ENCODE measurements around the gene PARD3B. TPM values are rescaled to one million over a fixed set of nuclear protein-coding genes. Genes with fewer than 3 reads are reported as not detected.

Gene PARD3B
- polyA plus RNA-seq, 3 donors, result not detected

DNA sequence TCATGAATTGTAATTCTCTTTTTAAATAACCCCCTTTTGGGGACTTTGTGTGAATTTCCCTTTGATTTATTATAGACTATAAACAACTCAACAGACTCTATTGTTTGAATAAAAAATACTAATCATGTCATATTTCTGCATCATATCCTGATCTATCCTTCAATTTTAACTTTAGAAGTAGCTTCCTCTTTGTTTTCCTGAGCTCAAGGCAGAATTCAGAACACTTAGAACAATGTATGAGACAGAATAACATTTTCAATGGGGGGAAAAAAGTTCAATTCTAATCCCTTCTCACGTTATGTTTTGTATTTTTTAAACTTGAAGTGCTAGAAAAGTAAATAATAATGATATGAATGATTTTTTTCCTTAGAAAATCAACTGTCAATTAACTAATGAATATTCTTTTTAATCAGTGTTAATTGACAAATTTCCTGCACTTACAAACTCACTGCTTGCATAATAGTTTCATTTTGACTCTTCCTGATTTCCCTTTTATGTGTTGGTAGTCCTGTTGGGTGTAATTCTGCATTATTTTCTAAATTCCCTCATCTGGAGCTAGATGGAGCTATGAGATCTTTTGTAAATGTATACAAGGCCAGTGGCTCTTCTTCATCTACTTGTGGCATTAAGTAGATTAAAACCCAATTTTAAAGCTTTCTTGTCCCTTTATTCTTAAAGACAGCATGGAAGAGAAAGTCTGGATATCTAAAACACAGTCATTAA lies 326.1 kb downstream of the PARD3B start:
- H3K27ac ChIP-seq (ENCODE audit: low read depth in 1 of 2, low read length in 2 of 2), result peak overlapping the region in 1 of 2 donors; percentile 49
- peak overlapping the region in 3 of 7 donors; percentile 11 to 76 (median 38) for H3K27ac Mint-ChIP-seq
- peaks cover 9% of the 10 kb centered on the region for H3K4me1 Mint-ChIP-seq
- H3K4me1 ChIP-seq (ENCODE audit: control insufficient read depth in 1 of 2, insufficient read depth in 2 of 2, low read length in 2 of 2), result peaks cover 0 to 8% of the 10 kb centered on the region in 2 donors
- intact Hi-C loops (cut with micrococcal nuclease), result no loop called here
- no peak overlapping the region for H3K9ac ChIP-seq (ENCODE audit: insufficient read depth, low read length, poor library complexity, severe bottlenecking)
- no peaks in the 10 kb centered on the region for H3K36me3 Mint-ChIP-seq
- H3K4me3 Mint-ChIP-seq, result no peak overlapping the region
- no peaks in the 10 kb centered on the region for H3K36me3 ChIP-seq (replicated peaks in 1 of 2; ENCODE audit: control insufficient read depth in 1 of 2, insufficient read depth in 2 of 2, low read length in 2 of 2)
- no peaks in the 10 kb centered on the region for H3K27me3 Mint-ChIP-seq (ENCODE audit: low read depth in 3 of 3)
- H3K4me3 ChIP-seq (replicated peaks in 1 of 3; ENCODE audit: low read depth in 2 of 3, low read length in 3 of 3), result no peak overlapping the region
- no peaks in the 10 kb centered on the region for H4K20me1 ChIP-seq (ENCODE audit: insufficient read depth, low read length)
- H3K9me3 Mint-ChIP-seq, result peaks cover 0 to 2% (median 0%) of the 10 kb centered on the region in 7 donors
- no peaks in the 10 kb centered on the region for H3K79me2 ChIP-seq (ENCODE audit: insufficient read depth, low read length)
- DNase-seq, result peak in 2 of 3 donors; percentile 0 to 5
- H3K27me3 ChIP-seq (ENCODE audit: control insufficient read depth in 2 of 2, insufficient read depth in 2 of 2, low read length in 2 of 2), result no peaks in the 10 kb centered on the region
- no CpG with 5 or more reads among the region's 1 CpG for WGBS (ENCODE audit: insufficient coverage)
- H2AFZ ChIP-seq (ENCODE audit: insufficient read depth, low read depth, low read length, poor library complexity, severe bottlenecking), result no peak overlapping the region
- peak overlapping the region; percentile 8 for H3K4me2 ChIP-seq (replicated peaks; ENCODE audit: extremely low read depth, low read length, poor library complexity, severe bottlenecking)
- TF ChIP-seq, protein P1, sequence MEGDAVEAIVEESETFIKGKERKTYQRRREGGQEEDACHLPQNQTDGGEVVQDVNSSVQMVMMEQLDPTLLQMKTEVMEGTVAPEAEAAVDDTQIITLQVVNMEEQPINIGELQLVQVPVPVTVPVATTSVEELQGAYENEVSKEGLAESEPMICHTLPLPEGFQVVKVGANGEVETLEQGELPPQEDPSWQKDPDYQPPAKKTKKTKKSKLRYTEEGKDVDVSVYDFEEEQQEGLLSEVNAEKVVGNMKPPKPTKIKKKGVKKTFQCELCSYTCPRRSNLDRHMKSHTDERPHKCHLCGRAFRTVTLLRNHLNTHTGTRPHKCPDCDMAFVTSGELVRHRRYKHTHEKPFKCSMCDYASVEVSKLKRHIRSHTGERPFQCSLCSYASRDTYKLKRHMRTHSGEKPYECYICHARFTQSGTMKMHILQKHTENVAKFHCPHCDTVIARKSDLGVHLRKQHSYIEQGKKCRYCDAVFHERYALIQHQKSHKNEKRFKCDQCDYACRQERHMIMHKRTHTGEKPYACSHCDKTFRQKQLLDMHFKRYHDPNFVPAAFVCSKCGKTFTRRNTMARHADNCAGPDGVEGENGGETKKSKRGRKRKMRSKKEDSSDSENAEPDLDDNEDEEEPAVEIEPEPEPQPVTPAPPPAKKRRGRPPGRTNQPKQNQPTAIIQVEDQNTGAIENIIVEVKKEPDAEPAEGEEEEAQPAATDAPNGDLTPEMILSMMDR (IDR thresholded peaks at IDR 0.05), result no peak
- H3K9me3 ChIP-seq (replicated peaks in 1 of 2; ENCODE audit: control insufficient read depth in 1 of 2, insufficient read depth in 1 of 2, low read length in 2 of 2), result no peaks in the 10 kb centered on the region

DNA sequence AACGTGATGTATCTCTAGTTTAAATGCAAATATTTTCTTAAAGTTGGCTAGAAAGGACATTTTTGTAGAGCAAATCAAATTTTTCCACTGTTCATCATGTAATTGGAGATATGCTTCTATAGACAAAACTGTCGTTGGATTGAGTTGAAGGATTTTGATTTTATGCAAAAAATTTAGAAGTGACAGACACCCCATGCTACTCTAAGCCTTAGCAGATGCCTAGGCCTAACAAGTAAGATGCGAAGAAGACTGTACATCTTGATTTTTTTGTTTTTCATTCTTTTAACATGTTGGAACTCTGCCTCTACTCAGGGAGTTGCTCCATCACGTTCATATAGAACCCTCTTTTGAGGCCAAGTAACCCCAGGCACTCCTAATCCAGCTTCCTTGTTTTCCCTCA lies 331.0 kb downstream of the PARD3B start:
- intact Hi-C loops (cut with micrococcal nuclease), result no loop called here
- Histone ChIP-seq H3K4me3 (replicated peaks in 1 of 3; ENCODE audit: low read depth in 2 of 3, low read length in 3 of 3) (no peak overlapping the region), H3K9ac (ENCODE audit: insufficient read depth, low read length, poor library complexity, severe bottlenecking) (no peak overlapping the region), H3K4me2 (replicated peaks; ENCODE audit: extremely low read depth, low read length, poor library complexity, severe bottlenecking) (no peak overlapping the region), H2AFZ (ENCODE audit: insufficient read depth, low read depth, low read length, poor library complexity, severe bottlenecking) (no peak overlapping the region), H3K79me2 (ENCODE audit: insufficient read depth, low read length) (no peaks in the 10 kb centered on the region), H4K20me1 (ENCODE audit: insufficient read depth, low read length) (no peaks in the 10 kb centered on the region), H3K4me1 (ENCODE audit: control insufficient read depth in 1 of 2, insufficient read depth in 2 of 2, low read length in 2 of 2) (peaks cover 0 to 5% of the 10 kb centered on the region in 2 donors), H3K36me3 (replicated peaks in 1 of 2; ENCODE audit: control insufficient read depth in 1 of 2, insufficient read depth in 2 of 2, low read length in 2 of 2) (no peaks in the 10 kb centered on the region), H3K27me3 (ENCODE audit: control insufficient read depth in 2 of 2, insufficient read depth in 2 of 2, low read length in 2 of 2) (no peaks in the 10 kb centered on the region), H3K9me3 (replicated peaks in 1 of 2; ENCODE audit: control insufficient read depth in 1 of 2, insufficient read depth in 1 of 2, low read length in 2 of 2) (no peaks in the 10 kb centered on the region), H3K27ac (ENCODE audit: low read depth in 1 of 2, low read length in 2 of 2) (no peak overlapping the region)
- peaks cover 6% of the 10 kb centered on the region for H3K4me1 Mint-ChIP-seq
- no peak for DNase-seq
- peaks cover 0 to 2% (median 0%) of the 10 kb centered on the region in 3 donors for H3K27me3 Mint-ChIP-seq (ENCODE audit: low read depth in 3 of 3)
- no peak overlapping the region for H3K4me3 Mint-ChIP-seq
- WGBS (ENCODE audit: insufficient coverage), result no CpG with 5 or more reads among the region's 4 CpGs
- no peaks in the 10 kb centered on the region for H3K36me3 Mint-ChIP-seq
- no peaks in the 10 kb centered on the region for H3K9me3 Mint-ChIP-seq
- no peak overlapping the region for H3K27ac Mint-ChIP-seq
- TF ChIP-seq, protein P1 (IDR thresholded peaks at IDR 0.05), result no peak

Data from CD14-positive monocyte (primary cell).